IMR-90 (cell line): ENCODE results near the gene ACSL1. TPM values are rescaled to one million over a fixed set of nuclear protein-coding genes. Genes with fewer than 3 reads are reported as not detected.

Experiments
- ATAC-seq: fragments of 200-7000 bp; cut with Tn5 transposase; 2 replicates; pipeline ENCODE4 v1.9.1; 2020; ENCODE audit warnings: low read depth, mild to moderate bottlenecking, moderate library complexity
- BruUV-seq: library from RNA; stranded (reverse); fragments of 400-500 nt; replicated peaks from 2 replicates; lab custom pipeline; 2021; lab: Mats Ljungman, UMichigan
- CTCF ChIA-PET: fragments of 300-600 bp; formaldehyde crosslinking; extraction: SDS; loops from one replicate; lab custom pipeline; 2021; ENCODE audit warnings: antibody characterized with exemption; lab: Yijun Ruan, JAX
- POLR2A ChIA-PET: fragments of 300-600 bp; sonication (Branson Sonifier 250); formaldehyde crosslinking; loops from one replicate; lab custom pipeline; 2022; ENCODE audit warnings: antibody characterized with exemption; ENCODE audit not compliant: unreplicated experiment; lab: Charles Lee
- DNase-seq: peaks from one replicate; pipeline ENCODE4 v3.0.0; 2013
- H2AFZ ChIP-seq: replicated peaks from 2 replicates; pipeline ENCODE3; 2013; ENCODE audit warnings: low read length, mild to moderate bottlenecking; ENCODE audit not compliant: poor library complexity
- H2AK5ac ChIP-seq: 2 replicates; pipeline ENCODE4 v1.6.1; 2013; ENCODE audit warnings: low read depth, low read length, inconsistent platforms
- H2AK9ac ChIP-seq: replicated peaks from 2 replicates; pipeline ENCODE3; 2013; ENCODE audit warnings: mild to moderate bottlenecking, low read depth, low read length, moderate library complexity; ENCODE audit not compliant: poor library complexity
- H2BK120ac ChIP-seq: 2 replicates; pipeline ENCODE4 v1.6.1; 2013; ENCODE audit warnings: low read depth, low read length, inconsistent platforms
- H2BK15ac ChIP-seq: 3 replicates; pipeline ENCODE4 v1.6.1; 2013; ENCODE audit warnings: low read depth, low read length, inconsistent platforms
- H2BK20ac ChIP-seq: 2 replicates; pipeline ENCODE4 v1.6.1; 2013; ENCODE audit warnings: low read depth, mild to moderate bottlenecking, inconsistent platforms, low read length, moderate library complexity
- H2BK5ac ChIP-seq: 2 replicates; pipeline ENCODE4 v1.6.1; 2013; ENCODE audit warnings: mild to moderate bottlenecking, low read depth, low read length, inconsistent platforms; ENCODE audit not compliant: poor library complexity, severe bottlenecking
- H3K14ac ChIP-seq: replicated peaks from 2 replicates; pipeline ENCODE4 v1.6.1; 2013; ENCODE audit warnings: low read depth, low read length, inconsistent platforms
- H3K18ac ChIP-seq: 2 replicates; pipeline ENCODE4 v1.6.1; 2013; ENCODE audit warnings: low read depth, low read length, control low read depth
- H3K23ac ChIP-seq: 2 replicates; pipeline ENCODE4 v1.6.1; 2013; ENCODE audit warnings: low read depth, low read length, inconsistent platforms
- H3K27ac ChIP-seq: 2 replicates; pipeline ENCODE4 v1.5.1; 2013; ENCODE audit warnings: mild to moderate bottlenecking, control low read depth, low read length; ENCODE audit not compliant: insufficient read depth
- H3K27me3 ChIP-seq: 2 replicates; pipeline ENCODE4 v1.6.1; 2013; ENCODE audit warnings: low read length; ENCODE audit not compliant: control insufficient read depth, insufficient read depth
- H3K36me3 ChIP-seq: 2 replicates; pipeline ENCODE4 v1.6.1; 2013; ENCODE audit warnings: low read length, mixed read lengths; ENCODE audit not compliant: control insufficient read depth, insufficient read depth
- H3K4ac ChIP-seq: 2 replicates; pipeline ENCODE4 v1.6.1; 2013; ENCODE audit warnings: low read depth, low read length, inconsistent platforms
- H3K4me1 ChIP-seq: 2 replicates; pipeline ENCODE4 v1.6.1; 2013; ENCODE audit warnings: low read length, mixed read lengths; ENCODE audit not compliant: control insufficient read depth, insufficient read depth
- H3K4me2 ChIP-seq: 2 replicates; pipeline ENCODE4 v1.6.1; 2013; ENCODE audit warnings: low read depth, mild to moderate bottlenecking, control low read depth, low read length, moderate library complexity
- H3K4me3 ChIP-seq: 2 replicates; pipeline ENCODE4 v1.5.1; 2013; ENCODE audit warnings: low read depth, mild to moderate bottlenecking, control low read depth, low read length, moderate library complexity; ENCODE audit not compliant: insufficient read depth
- H3K56ac ChIP-seq: 2 replicates; pipeline ENCODE4 v1.6.1; 2013; ENCODE audit warnings: low read length, inconsistent platforms; ENCODE audit not compliant: insufficient read depth; ENCODE audit errors: extremely low read depth
- H3K79me1 ChIP-seq, 2 experiments: 2 replicates each; pipeline ENCODE4 v1.6.1; 2013; ENCODE audit warnings: low read length in 2 of 2, inconsistent platforms in 1 of 2, low read depth in 1 of 2
- H3K9ac ChIP-seq: 2 replicates; pipeline ENCODE4 v1.6.1; 2013; ENCODE audit warnings: low read depth, low read length, control low read depth
- H3K9me1 ChIP-seq: 2 replicates; pipeline ENCODE4 v1.6.1; 2013; ENCODE audit warnings: low read length, inconsistent platforms; ENCODE audit not compliant: insufficient read depth
- H3K9me3 ChIP-seq: 2 replicates; pipeline ENCODE4 v1.6.1; 2013; ENCODE audit warnings: low read length; ENCODE audit not compliant: control insufficient read depth, insufficient read depth
- H4K20me1 ChIP-seq: 2 replicates; pipeline ENCODE4 v1.6.1; 2013; ENCODE audit warnings: low read length, inconsistent platforms; ENCODE audit not compliant: insufficient read depth
- H4K5ac ChIP-seq: 2 replicates; pipeline ENCODE4 v1.6.1; 2013; ENCODE audit warnings: mild to moderate bottlenecking, low read depth, low read length, control low read depth
- H4K8ac ChIP-seq, 2 experiments: 2 replicates each; pipeline ENCODE4 v1.6.1; 2013; ENCODE audit warnings: low read depth in 2 of 2, low read length in 2 of 2, control low read depth in 1 of 2, inconsistent platforms in 1 of 2
- H4K91ac ChIP-seq: 2 replicates; pipeline ENCODE4 v1.6.1; 2013; ENCODE audit warnings: low read depth, low read length, inconsistent platforms; ENCODE audit not compliant: insufficient read depth
- BHLHE40 ChIP-seq: fragments of 150-350 bp; IDR thresholded peaks from 2 replicates; pipeline ENCODE4 v1.6.1; 2016; ENCODE audit warnings: mild to moderate bottlenecking, low read depth, low read length
- CEBPB ChIP-seq: IDR thresholded peaks from 2 replicates; pipeline ENCODE4 v1.6.1; 2012; ENCODE audit warnings: low read depth, low read length, improper control_type of control experiment
- CTCF ChIP-seq: conservative IDR thresholded peaks from 2 replicates; pipeline ENCODE4 v1.5.1; 2012; ENCODE audit warnings: mild to moderate bottlenecking, low read depth, low read length, improper control_type of control experiment
- ELK1 ChIP-seq: fragments of 150-350 bp; IDR thresholded peaks from 2 replicates; pipeline ENCODE4 v1.6.1; 2016; ENCODE audit warnings: low read depth, mild to moderate bottlenecking, low read length, moderate library complexity, borderline replicate concordance
- MAFK ChIP-seq: IDR thresholded peaks from 2 replicates; pipeline ENCODE4 v1.6.1; 2012; ENCODE audit warnings: low read depth, low read length, improper control_type of control experiment
- MXI1 ChIP-seq: IDR thresholded peaks from 2 replicates; pipeline ENCODE4 v1.6.1; 2012; ENCODE audit warnings: low read depth, mild to moderate bottlenecking, low read length, moderate library complexity, borderline replicate concordance
- NFE2L2 ChIP-seq: fragments of 150-350 bp; IDR thresholded peaks from 2 replicates; pipeline ENCODE4 v1.6.1; 2016; ENCODE audit warnings: low read depth, mild to moderate bottlenecking, low read length
- RAD21 ChIP-seq: IDR thresholded peaks from 2 replicates; pipeline ENCODE4 v1.6.1; 2012; ENCODE audit warnings: low read length, improper control_type of control experiment
- RCOR1 ChIP-seq: IDR thresholded peaks from 2 replicates; pipeline ENCODE4 v1.6.1; 2012; ENCODE audit warnings: mild to moderate bottlenecking, low read length, improper control_type of control experiment; ENCODE audit not compliant: insufficient replicate concordance
- RFX5 ChIP-seq: IDR thresholded peaks from 2 replicates; pipeline ENCODE4 v1.8.0; 2012; ENCODE audit warnings: low read depth, mild to moderate bottlenecking, low read length, moderate library complexity
- SMC3 ChIP-seq: fragments of 150-350 bp; IDR thresholded peaks from 2 replicates; pipeline ENCODE4 v1.6.1; 2016; ENCODE audit warnings: low read depth, mild to moderate bottlenecking, antibody characterized with exemption, low read length, moderate library complexity
- USF2 ChIP-seq: fragments of 150-350 bp; IDR thresholded peaks from 2 replicates; pipeline ENCODE4 v1.6.1; 2017; ENCODE audit warnings: mild to moderate bottlenecking, antibody characterized with exemption, low read length, low read depth
- WGBS, 2 experiments: methylation state at CpG; one replicate each; pipeline versions ENCODE4 v1.1.5 to v1.1.7; 2013; ENCODE audit warnings: missing lambda C conversion rate in 2 of 2; ENCODE audit not compliant: insufficient read length in 1 of 2; ENCODE audit errors: extremely low coverage in 2 of 2; 5-methylcytosine and 5-hydroxymethylcytosine counted together
- dilution Hi-C: fragments of 300-500 bp; cut with HindIII; formaldehyde crosslinking; loops from one replicate; pipeline ENCODE4 v1.14.3; 2018; ENCODE audit warnings: low sequenced_read_pairs; ENCODE audit not compliant: unreplicated experiment
- in situ Hi-C: fragments of 300-500 bp; cut with MboI; formaldehyde crosslinking; loops from 3 replicates; pipeline ENCODE4 v1.14.3; 2019; ENCODE audit warnings: low sequenced_read_pairs, inconsistent platforms, mixed read lengths
- intact Hi-C: fragments of 100-400 bp; cut with micrococcal nuclease; formaldehyde crosslinking; loops from 2 replicates; pipeline ENCODE4 v1.10.0; 2022
- polyA plus RNA-seq, 3 experiments: library from polyadenylated mRNA; depleted of rRNA; stranded (reverse); fragments of >200 nt; gene quantifications; 2 replicates each; pipeline ENCODE4 v1.2.3, GENCODE V29; 2012; ENCODE audit warnings: low replicate concordance in 1 of 3
- total RNA-seq: library from RNA; depleted of rRNA; stranded (reverse); fragments of >200 nt; gene quantifications from 2 replicates; pipeline ENCODE4 v1.2.3, GENCODE V29; 2012

The ACSL1 gene
- total and polyA plus RNA-seq, 2 of the 4 experiments (the other 2 are of a cell fraction): 14.4 to 26.0 TPM

GRCh38 chr4:184873054-184873453, 47.3 kb upstream of the ACSL1 start:
- H3K4me3 ChIP-seq: no peak overlapping the region
- H4K5ac ChIP-seq: no peak overlapping the region
- no peak overlapping the region for H3K56ac ChIP-seq
- H3K27ac ChIP-seq: no peak overlapping the region
- DNase-seq: no peak
- no peak overlapping the region for H3K14ac ChIP-seq
- H2BK20ac ChIP-seq: no peak overlapping the region
- H3K9ac ChIP-seq: no peak overlapping the region
- intact Hi-C loops (no loop called here), dilution Hi-C loops (no loop called here), in situ Hi-C loops (no loop called here)
- H4K20me1 ChIP-seq: no peaks in the 10 kb centered on the region
- H4K91ac ChIP-seq: no peak overlapping the region
- H2AK9ac ChIP-seq: no peak overlapping the region
- no peaks in the 10 kb centered on the region for H3K9me1 ChIP-seq
- no peak overlapping the region for H2BK120ac ChIP-seq
- H3K36me3 ChIP-seq: no peaks in the 10 kb centered on the region
- no peak overlapping the region for H3K4me2 ChIP-seq
- no peak overlapping the region for H4K8ac ChIP-seq
- ATAC-seq: no peak
- no peak for TF ChIP-seq BHLHE40
- no peak for TF ChIP-seq RFX5
- TF ChIP-seq RCOR1: no peak
- no peak for TF ChIP-seq CEBPB
- TF ChIP-seq SMC3: no peak
- TF ChIP-seq RAD21: no peak
- TF ChIP-seq ELK1: no peak
- no peak for TF ChIP-seq NFE2L2
- no peak for TF ChIP-seq USF2
- TF ChIP-seq CTCF: no peak
- no peak for TF ChIP-seq MXI1
- no peak for TF ChIP-seq MAFK
- no peaks in the 10 kb centered on the region for H3K79me1 ChIP-seq
- H3K9me3 ChIP-seq: no peaks in the 10 kb centered on the region
- no peak overlapping the region for H2BK5ac ChIP-seq
- POLR2A ChIA-PET: interaction anchor here (0.6 kb wide), 1 partner anchor 27 kb away, joined by 4 read pairs; no protein-coding TSS in a partner anchor
- no peak overlapping the region for H3K4ac ChIP-seq
- H3K18ac ChIP-seq: no peak overlapping the region
- no peak overlapping the region for H2AK5ac ChIP-seq
- no peaks in the 10 kb centered on the region for H3K4me1 ChIP-seq
- CTCF ChIA-PET: no interaction called here
- no CpG with 5 or more reads among the region's 2 CpGs for WGBS, 2 experiments
- H3K27me3 ChIP-seq: peaks cover 9% of the 10 kb centered on the region
- BruUV-seq: no TSS peak
- no peak overlapping the region for H2AFZ ChIP-seq
- H2BK15ac ChIP-seq: no peak overlapping the region
- no peak overlapping the region for H3K23ac ChIP-seq
